Panc1 (cell line): Measurements from ENCODE around the gene ATXN7L1. TPM values are rescaled to one million over a fixed set of nuclear protein-coding genes. Genes with fewer than 3 reads are reported as not detected.

Experiments used
- ATAC-seq: fragments of 200-7000 bp; cut with Tn5 transposase; 2 replicates; pipeline ENCODE4 v1.9.1; 2020; ENCODE audit warnings: mild to moderate bottlenecking, moderate library complexity
- BruUV-seq: library from RNA; stranded (reverse); fragments of 400-500 nt; replicated peaks from 2 replicates; lab custom pipeline; 2021; lab: Mats Ljungman, UMichigan
- CTCF ChIA-PET: fragments of 300-600 bp; sonication (Branson Sonifier 250); formaldehyde crosslinking; loops from one replicate; lab custom pipeline; 2022; ENCODE audit warnings: antibody characterized with exemption; lab: Charles Lee
- POLR2A ChIA-PET: fragments of 300-600 bp; sonication (Branson Sonifier 250); formaldehyde crosslinking; loops from one replicate; lab custom pipeline; 2022; ENCODE audit warnings: antibody characterized with exemption; lab: Charles Lee
- DNase-seq: peaks from one replicate; pipeline ENCODE4 v3.0.0-alpha.2; 2010; ENCODE audit warnings: low read depth, low spot score
- H3K27ac ChIP-seq: 2 replicates; pipeline ENCODE4 v1.5.1; 2011; ENCODE audit warnings: mild to moderate bottlenecking, low read length, inconsistent platforms
- H3K27me3 ChIP-seq: fragments of 200-500 bp; sonication (Bioruptor generic); 2 replicates; pipeline ENCODE4 v1.6.0; 2014; ENCODE audit warnings: low read length, inconsistent platforms; ENCODE audit not compliant: control insufficient read depth, insufficient read depth
- H3K36me3 ChIP-seq: fragments of 200-500 bp; sonication (Bioruptor generic); 2 replicates; pipeline ENCODE4 v1.5.1; 2014; ENCODE audit warnings: inconsistent platforms, mild to moderate bottlenecking, low read length, moderate library complexity; ENCODE audit not compliant: control insufficient read depth, insufficient read depth
- H3K4me1 ChIP-seq: 2 replicates; pipeline ENCODE4 v1.5.1; 2011; ENCODE audit warnings: inconsistent platforms, mild to moderate bottlenecking, low read length, moderate library complexity; ENCODE audit not compliant: control insufficient read depth, insufficient read depth
- H3K4me3 ChIP-seq, 2 experiments: 2 replicates each; pipeline ENCODE4 v1.5.1; 2011 to 2012; ENCODE audit warnings: low read depth in 2 of 2, low read length in 2 of 2, mild to moderate bottlenecking in 2 of 2, inconsistent platforms in 1 of 2, moderate library complexity in 1 of 2
- H3K9me3 ChIP-seq: fragments of 200-500 bp; sonication (Bioruptor generic); 2 replicates; pipeline ENCODE4 v1.5.1; 2014; ENCODE audit warnings: low read depth, mild to moderate bottlenecking, inconsistent platforms, low read length, moderate library complexity; ENCODE audit not compliant: control insufficient read depth, insufficient read depth
- CTCF ChIP-seq: fragments of 450-650 bp; IDR thresholded peaks from 2 replicates; pipeline ENCODE4 v1.5.1; 2017; ENCODE audit warnings: mild to moderate bottlenecking
- POLR2AphosphoS5 ChIP-seq: IDR thresholded peaks from 2 replicates; pipeline ENCODE4 v1.6.1; 2012; ENCODE audit warnings: mild to moderate bottlenecking, low read depth, low read length, moderate library complexity
- SIN3A ChIP-seq: IDR thresholded peaks from 2 replicates; pipeline ENCODE4 v1.6.1; 2012; ENCODE audit warnings: low read depth, mild to moderate bottlenecking, low read length, moderate library complexity, borderline replicate concordance; ENCODE audit not compliant: insufficient read depth
- TCF7L2 ChIP-seq: IDR thresholded peaks from 2 replicates; pipeline ENCODE4 v1.6.1; 2011; ENCODE audit warnings: mild to moderate bottlenecking, low read depth, low read length, inconsistent platforms
- in situ Hi-C: cut with HindIII; loops from 2 replicates; pipeline ENCODE4 v1.10.0; 2016; ENCODE audit warnings: low sequenced_read_pairs, low pct_unique_long_range_greater_than_20kb
- intact Hi-C: fragments of 100-400 bp; cut with micrococcal nuclease; formaldehyde crosslinking; loops from one replicate; pipeline ENCODE4 v1.10.0; 2022; ENCODE audit not compliant: unreplicated experiment
- total RNA-seq: library from RNA; stranded (reverse); gene quantifications from one replicate; pipeline ENCODE4 v1.2.1, GENCODE V29; 2021; ENCODE audit not compliant: unreplicated experiment
- TF ChIP-seq, protein P1 (sequence below), 2 experiments: IDR thresholded peaks; 2 replicates each; pipeline ENCODE4 v1.6.1; 2011 to 2012; ENCODE audit warnings: low read depth in 2 of 2, control low read depth in 1 of 2, low read length in 1 of 2, mild to moderate bottlenecking in 1 of 2, moderate library complexity in 1 of 2; ENCODE audit not compliant: insufficient read depth in 1 of 2

ATXN7L1 gene
- total RNA-seq, 1 experiment from 2014 or later = 10.8 TPM

DNA sequence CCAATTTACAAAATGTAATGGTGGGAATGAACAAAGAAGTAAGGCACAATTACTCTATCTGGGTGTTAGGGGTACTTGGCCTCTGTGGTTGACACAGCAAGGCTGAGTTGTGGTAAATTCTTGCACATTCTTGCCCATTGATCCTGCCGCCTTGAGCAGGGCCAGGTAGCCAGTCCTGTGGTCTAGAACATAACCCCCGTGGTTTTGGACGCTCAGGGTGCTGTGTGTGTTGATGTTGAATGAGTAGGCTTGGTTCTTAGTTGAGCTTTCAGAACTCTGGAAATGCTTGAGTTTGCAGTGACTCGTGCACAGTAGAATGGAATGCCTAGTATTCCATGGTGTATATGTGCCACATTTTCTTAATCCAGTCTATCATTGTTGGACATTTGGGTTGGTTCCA, 44.4 kb upstream of the ATXN7L1 start:
- BruUV-seq = no TSS peak

DNA sequence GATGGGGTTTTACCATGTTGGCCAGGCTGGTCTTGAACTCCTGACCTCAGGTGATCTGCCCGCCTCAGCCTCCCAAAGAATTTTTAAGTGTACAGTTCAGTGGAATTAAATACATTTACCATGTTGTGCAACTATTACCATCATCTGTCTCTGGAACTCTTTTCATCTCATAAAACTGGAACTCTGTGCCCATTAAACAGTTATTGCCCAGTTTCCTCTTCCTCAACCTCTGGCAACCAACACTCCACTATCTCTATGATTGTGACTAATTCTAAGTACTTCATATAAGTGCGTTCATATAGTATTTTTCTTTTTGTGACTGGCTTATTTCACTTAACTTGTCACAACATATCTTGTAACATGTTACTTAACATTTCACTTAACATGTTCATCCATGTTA, 41.3 kb upstream of the ATXN7L1 start:
- DNase-seq = no peak
- TF ChIP-seq, protein P1, sequence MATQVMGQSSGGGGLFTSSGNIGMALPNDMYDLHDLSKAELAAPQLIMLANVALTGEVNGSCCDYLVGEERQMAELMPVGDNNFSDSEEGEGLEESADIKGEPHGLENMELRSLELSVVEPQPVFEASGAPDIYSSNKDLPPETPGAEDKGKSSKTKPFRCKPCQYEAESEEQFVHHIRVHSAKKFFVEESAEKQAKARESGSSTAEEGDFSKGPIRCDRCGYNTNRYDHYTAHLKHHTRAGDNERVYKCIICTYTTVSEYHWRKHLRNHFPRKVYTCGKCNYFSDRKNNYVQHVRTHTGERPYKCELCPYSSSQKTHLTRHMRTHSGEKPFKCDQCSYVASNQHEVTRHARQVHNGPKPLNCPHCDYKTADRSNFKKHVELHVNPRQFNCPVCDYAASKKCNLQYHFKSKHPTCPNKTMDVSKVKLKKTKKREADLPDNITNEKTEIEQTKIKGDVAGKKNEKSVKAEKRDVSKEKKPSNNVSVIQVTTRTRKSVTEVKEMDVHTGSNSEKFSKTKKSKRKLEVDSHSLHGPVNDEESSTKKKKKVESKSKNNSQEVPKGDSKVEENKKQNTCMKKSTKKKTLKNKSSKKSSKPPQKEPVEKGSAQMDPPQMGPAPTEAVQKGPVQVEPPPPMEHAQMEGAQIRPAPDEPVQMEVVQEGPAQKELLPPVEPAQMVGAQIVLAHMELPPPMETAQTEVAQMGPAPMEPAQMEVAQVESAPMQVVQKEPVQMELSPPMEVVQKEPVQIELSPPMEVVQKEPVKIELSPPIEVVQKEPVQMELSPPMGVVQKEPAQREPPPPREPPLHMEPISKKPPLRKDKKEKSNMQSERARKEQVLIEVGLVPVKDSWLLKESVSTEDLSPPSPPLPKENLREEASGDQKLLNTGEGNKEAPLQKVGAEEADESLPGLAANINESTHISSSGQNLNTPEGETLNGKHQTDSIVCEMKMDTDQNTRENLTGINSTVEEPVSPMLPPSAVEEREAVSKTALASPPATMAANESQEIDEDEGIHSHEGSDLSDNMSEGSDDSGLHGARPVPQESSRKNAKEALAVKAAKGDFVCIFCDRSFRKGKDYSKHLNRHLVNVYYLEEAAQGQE (IDR thresholded peaks at IDR 0.05; ENCODE audit: insufficient read depth in 1 of 2, low read depth in 2 of 2, low read length in 1 of 2) = no peak
- TF ChIP-seq SIN3A (no peak), CTCF (no peak), POLR2AphosphoS5 (no peak), TCF7L2 (no peak)
- BruUV-seq = no TSS peak
- Histone ChIP-seq H3K27me3 (no peaks in the 10 kb centered on the region), H3K27ac (no peak overlapping the region), H3K9me3 (no peaks in the 10 kb centered on the region), H3K4me3 (no peak overlapping the region), H3K36me3 (no peaks in the 10 kb centered on the region), H3K4me1 (no peaks in the 10 kb centered on the region)
- POLR2A ChIA-PET = no interaction called here
- intact Hi-C loops = no loop called here
- in situ Hi-C loops = no loop called here
- CTCF ChIA-PET = no interaction called here
- no peak for ATAC-seq

More for the DNA sequence above, 44.4 kb upstream of the ATXN7L1 start:
- intact Hi-C loops (no loop called here), in situ Hi-C loops (no loop called here)
- Histone ChIP-seq H3K4me1 (no peaks in the 10 kb centered on the region), H3K27me3 (no peaks in the 10 kb centered on the region), H3K27ac (no peak overlapping the region), H3K9me3 (no peaks in the 10 kb centered on the region), H3K4me3 (no peak overlapping the region), H3K36me3 (no peaks in the 10 kb centered on the region)
- no peak for DNase-seq
- POLR2A ChIA-PET = no interaction called here
- TF ChIP-seq POLR2AphosphoS5 = no peak
- no peak for TF ChIP-seq CTCF
- TF ChIP-seq, protein P1 (IDR thresholded peaks at IDR 0.05; ENCODE audit: insufficient read depth in 1 of 2, low read depth in 2 of 2, low read length in 1 of 2) = no peak
- TF ChIP-seq TCF7L2 = no peak
- TF ChIP-seq SIN3A = no peak
- CTCF ChIA-PET = no interaction called here
- ATAC-seq = no peak
